Heart right ventricle (tissue), 16 donors: ENCODE measurements around the gene DLG5. TPM values are rescaled to one million over a fixed set of nuclear protein-coding genes. Genes with fewer than 3 reads are reported as not detected.

Experiments
- ATAC-seq, 8 donors: fragments of 200-7000 bp; cut with Tn5 transposase; one replicate each; pipeline ENCODE4 v1.9.1; 2020; ENCODE audit warnings: mild to moderate bottlenecking in 8 of 8, moderate library complexity in 8 of 8, moderate number of reproducible peaks in 1 of 8
- DNase-seq, 2 donors: peaks; one replicate each; pipeline ENCODE4 v3.0.0-alpha.2; 2020
- H3K27ac ChIP-seq, 10 donors: fragments of 200-600 bp; sonication (generic) in 2 of 10; one replicate each; pipeline versions ENCODE4 v1.5.0 to v1.8.0; 2020 to 2022; ENCODE audit warnings: mild to moderate bottlenecking in 3 of 10
- H3K27me3 ChIP-seq, 7 donors: fragments of 200-600 bp; one replicate each; pipeline ENCODE4 v1.8.0; 2021 to 2022; ENCODE audit warnings: mild to moderate bottlenecking in 2 of 7
- H3K36me3 ChIP-seq, 9 donors: fragments of 200-600 bp; sonication (generic) in 1 of 9; one replicate each; pipeline versions ENCODE4 v1.5.0 to v1.8.0; 2020 to 2022; ENCODE audit warnings: mild to moderate bottlenecking in 2 of 9
- H3K4me1 ChIP-seq, 9 donors: fragments of 200-600 bp; sonication (generic) in 1 of 9; one replicate each; pipeline versions ENCODE4 v1.5.0 to v1.8.0; 2020 to 2022; ENCODE audit warnings: mild to moderate bottlenecking in 4 of 9
- H3K4me3 ChIP-seq, 10 donors: fragments of 200-600 bp; sonication (generic) in 2 of 10; one replicate each; pipeline versions ENCODE4 v1.5.0 to v1.8.0; 2020 to 2022; ENCODE audit warnings: mild to moderate bottlenecking in 7 of 10, moderate library complexity in 2 of 10
- H3K9me3 ChIP-seq, 11 donors: fragments of 200-600 bp in 10 of 11; sonication (generic) in 2 of 11; one replicate each; pipeline versions ENCODE4 v1.5.0 to v1.8.0; 2013 to 2022; ENCODE audit warnings: mild to moderate bottlenecking in 2 of 11, control low read depth in 1 of 11, moderate library complexity in 1 of 11
- WGBS, 2 donors: extraction: QIAGEN DNeasy Blood & Tissue Kit; methylation state at CpG; one replicate each; pipeline ENCODE4 v1.1.7; 2013; ENCODE audit warnings: inconsistent platforms in 1 of 2; 5-methylcytosine and 5-hydroxymethylcytosine counted together
- intact Hi-C, 10 donors: fragments of 100-400 bp; cut with DNase I; formaldehyde crosslinking; loops; one replicate each; pipeline versions ENCODE4 v1.11.1 to v1.14.2; 2022
- polyA plus RNA-seq, 2 donors: library from polyadenylated mRNA; stranded (reverse); fragments of 200-250 nt; gene quantifications; one replicate each; pipeline ENCODE4 v1.2.3, GENCODE V29; 2013
- total RNA-seq, 10 donors: library from RNA; stranded (reverse); fragmentation: NEBNext Ultra II Directional in 3 of 10; extraction: Animal tissue kit (Norgen Biotek cat#: 25700) in 3 of 10; gene quantifications; one replicate each; pipeline versions ENCODE4 v1.2.1 to v1.2.4, GENCODE V29; 2021 to 2023
- TF ChIP-seq, protein P1 (sequence below), 9 donors: fragments of 200-600 bp; sonication (generic) in 2 of 9; IDR thresholded peaks; one replicate each; pipeline versions ENCODE4 v1.5.0 to v1.8.0; 2021 to 2022; ENCODE audit warnings: antibody characterized with exemption in 9 of 9, mild to moderate bottlenecking in 5 of 9, moderate library complexity in 1 of 9
- donor health status: Arrhythmogenic right ventricular cardiomyopathy.
- donor health status: ischemic (EF 13 %, LVEDD 7.1; RV severe dilation, severe dysfunction).
- donor health status: healthy with polysubstance abuse.
- donor health status: DM: no; HTN: yes; CAD: no.
- donor health status: DM: no; HTN: no; CAD: no.
- donor health status: ischemic (EF 25% LVEDD 6.9; RV normal size, moderate dysfunction).
- donor health status: ischemic (EF 25% LVEDD 5.7; RV mildly dilated, moderate dysfunction).
- donor health status: healthy.
- donor health status: DM: yes; HTN: yes; CAD: no.
- donor health status: Ischemic cardiomyopathy.
- donor health status: ischemic (EF 35%, LVEDD 5.7; RV mildly dilated, moderate dysfunction).
- donor health status: nonischemic (EF 11% LVEDD 7.7; RV severe dilation, severe dysfunction).
- donor health status: DM: yes; HTN: yes; CAD: no.
- donor health status: PGD.
- donor health status: ischemic (EF 29% LVEDD 5.4; RV normal size, mild dysfunction).
- donor health status: nonischemic (EF 23%, LVEDD 6.1; RV moderate dilation, normal function).

The DLG5 gene
- total and polyA plus RNA-seq, 12 donors: 5.0 to 14.1 (median 10.8) TPM

DNA sequence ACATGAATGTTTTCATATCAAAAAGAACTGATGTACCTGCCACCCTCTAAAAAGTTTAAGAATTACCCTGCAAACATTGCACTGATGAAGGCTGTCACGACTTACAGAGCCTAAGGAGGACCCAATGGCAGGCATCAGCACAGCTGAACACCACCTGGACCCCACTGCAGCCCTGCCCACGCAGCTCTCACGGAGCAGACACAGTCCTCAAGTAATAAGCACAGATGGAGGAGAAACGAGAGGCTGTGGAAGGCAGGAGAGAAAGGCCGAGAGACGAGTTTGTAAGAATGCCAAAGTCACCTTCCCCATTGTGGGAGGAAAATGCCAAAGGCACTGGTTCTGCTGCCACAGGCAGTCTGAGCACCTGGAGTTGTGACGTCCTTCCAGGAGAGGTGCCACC, 135.0 kb downstream of the DLG5 start:
- TF ChIP-seq, protein P1, sequence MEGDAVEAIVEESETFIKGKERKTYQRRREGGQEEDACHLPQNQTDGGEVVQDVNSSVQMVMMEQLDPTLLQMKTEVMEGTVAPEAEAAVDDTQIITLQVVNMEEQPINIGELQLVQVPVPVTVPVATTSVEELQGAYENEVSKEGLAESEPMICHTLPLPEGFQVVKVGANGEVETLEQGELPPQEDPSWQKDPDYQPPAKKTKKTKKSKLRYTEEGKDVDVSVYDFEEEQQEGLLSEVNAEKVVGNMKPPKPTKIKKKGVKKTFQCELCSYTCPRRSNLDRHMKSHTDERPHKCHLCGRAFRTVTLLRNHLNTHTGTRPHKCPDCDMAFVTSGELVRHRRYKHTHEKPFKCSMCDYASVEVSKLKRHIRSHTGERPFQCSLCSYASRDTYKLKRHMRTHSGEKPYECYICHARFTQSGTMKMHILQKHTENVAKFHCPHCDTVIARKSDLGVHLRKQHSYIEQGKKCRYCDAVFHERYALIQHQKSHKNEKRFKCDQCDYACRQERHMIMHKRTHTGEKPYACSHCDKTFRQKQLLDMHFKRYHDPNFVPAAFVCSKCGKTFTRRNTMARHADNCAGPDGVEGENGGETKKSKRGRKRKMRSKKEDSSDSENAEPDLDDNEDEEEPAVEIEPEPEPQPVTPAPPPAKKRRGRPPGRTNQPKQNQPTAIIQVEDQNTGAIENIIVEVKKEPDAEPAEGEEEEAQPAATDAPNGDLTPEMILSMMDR (IDR thresholded peaks at IDR 0.05): no peak
- peaks cover 0 to 81% (median 19%) of the 10 kb centered on the region in 9 donors for H3K36me3 ChIP-seq
- no peak overlapping the region for H3K4me3 ChIP-seq
- WGBS, 2 donors: 76 to 89% methylated on average over 7 of the region's 7 CpGs
- intact Hi-C loops: no loop called here
- H3K27ac ChIP-seq: no peak overlapping the region
- no peak for ATAC-seq
- DNase-seq: no peak
- H3K9me3 ChIP-seq: peaks cover 0 to 3% (median 0%) of the 10 kb centered on the region in 11 donors
- no peaks in the 10 kb centered on the region for H3K27me3 ChIP-seq
- no peaks in the 10 kb centered on the region for H3K4me1 ChIP-seq

DNA sequence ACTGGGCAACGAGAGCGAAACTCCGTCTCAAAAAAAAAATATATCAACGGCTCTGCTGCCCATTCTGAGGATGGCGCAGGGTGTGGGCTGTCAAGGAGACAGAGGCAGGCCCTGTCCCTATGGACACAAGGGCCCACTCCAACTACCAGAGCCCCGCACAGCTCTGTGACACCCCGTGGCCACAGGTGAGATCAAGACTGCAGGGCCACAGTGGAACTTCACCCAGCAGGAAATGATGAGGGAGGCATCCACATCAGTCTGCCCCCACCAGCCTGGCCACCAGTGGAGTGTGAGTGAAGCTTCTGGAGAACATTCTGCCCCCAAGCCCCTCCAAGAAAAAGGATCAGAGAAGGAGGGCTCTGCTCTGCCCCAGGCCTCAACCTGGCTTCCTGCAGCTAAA, 136.7 kb downstream of the DLG5 start:
- Histone ChIP-seq H3K4me3 (no peak overlapping the region), H3K9me3 (peaks cover 0 to 11% (median 0%) of the 10 kb centered on the region in 11 donors), H3K36me3 (peaks cover 0 to 71% (median 5%) of the 10 kb centered on the region in 9 donors), H3K4me1 (no peaks in the 10 kb centered on the region), H3K27ac (no peak overlapping the region), H3K27me3 (no peaks in the 10 kb centered on the region)
- 95 to 96% methylated on average over 7 of the region's 7 CpGs for WGBS, 2 donors
- TF ChIP-seq, protein P1 (IDR thresholded peaks at IDR 0.05): no peak
- DNase-seq: no peak
- ATAC-seq: no peak
- intact Hi-C loops: no loop called here

DNA sequence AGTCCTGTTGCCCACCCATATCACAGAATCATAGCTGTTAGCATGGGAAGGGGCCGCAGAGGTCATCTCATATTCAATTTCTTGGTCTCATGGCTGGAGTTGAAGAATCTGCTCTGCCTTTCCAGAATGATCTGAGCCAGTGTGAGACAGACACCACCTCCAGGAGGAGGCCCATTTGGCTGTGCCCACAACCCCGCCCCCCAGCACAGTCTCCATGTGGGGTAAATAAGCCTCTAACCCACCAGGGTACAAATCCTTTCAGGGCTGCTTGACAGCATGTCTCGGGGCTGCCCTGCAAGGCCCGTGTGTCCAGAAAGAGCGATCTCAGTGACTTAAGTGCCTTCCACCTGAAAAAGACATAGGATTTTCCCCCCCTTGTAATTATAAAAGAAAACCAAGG, 137.5 kb downstream of the DLG5 start:
- TF ChIP-seq, protein P1 (IDR thresholded peaks at IDR 0.05): no peak
- no peak for DNase-seq
- H3K36me3 ChIP-seq: peaks cover 0 to 63% (median 5%) of the 10 kb centered on the region in 9 donors
- intact Hi-C loops: no loop called here
- no peaks in the 10 kb centered on the region for H3K4me1 ChIP-seq
- H3K27ac ChIP-seq: no peak overlapping the region
- H3K27me3 ChIP-seq: no peaks in the 10 kb centered on the region
- H3K4me3 ChIP-seq: no peak overlapping the region
- 96 to 97% methylated on average over 5 of the region's 5 CpGs for WGBS, 2 donors
- H3K9me3 ChIP-seq: peaks cover 0 to 11% (median 0%) of the 10 kb centered on the region in 11 donors
- no peak for ATAC-seq

DNA sequence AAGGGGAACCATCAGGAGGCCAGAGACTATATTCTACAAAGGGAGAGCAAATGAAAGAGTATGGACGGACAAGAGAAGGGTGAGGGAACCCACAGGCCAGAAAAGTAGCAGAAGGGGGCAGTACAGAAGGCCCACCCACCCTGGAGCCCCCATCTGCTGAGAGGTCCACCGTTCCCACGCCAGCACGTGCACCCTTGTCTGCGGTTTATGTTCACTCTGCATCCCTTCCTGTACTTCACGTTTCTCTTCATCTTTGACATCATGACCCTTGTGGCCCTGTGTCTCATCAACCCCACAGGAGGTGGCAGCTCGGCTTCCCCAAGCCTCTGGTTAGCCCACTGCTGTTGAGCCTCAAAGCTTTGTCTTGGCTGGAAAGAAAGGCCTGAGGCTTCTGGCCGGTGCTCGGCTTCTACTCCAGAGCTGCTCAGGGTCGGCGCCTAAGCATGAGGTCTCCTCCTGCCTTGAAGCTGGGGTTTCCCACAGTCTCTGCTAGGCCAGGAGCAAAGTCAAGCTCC, 138.0 kb downstream of the DLG5 start:
- intact Hi-C loops: no loop called here
- DNase-seq (no peak), ATAC-seq (no peak)
- H3K4me3 ChIP-seq: no peak overlapping the region
- TF ChIP-seq, protein P1 (IDR thresholded peaks at IDR 0.05): no peak
- WGBS, 2 donors: 93 to 94% methylated on average over 11 of the region's 11 CpGs
- H3K9me3 ChIP-seq: peaks cover 0 to 11% (median 0%) of the 10 kb centered on the region in 11 donors
- H3K4me1 ChIP-seq: no peaks in the 10 kb centered on the region
- no peaks in the 10 kb centered on the region for H3K27me3 ChIP-seq
- H3K27ac ChIP-seq: no peak overlapping the region
- peaks cover 0 to 61% (median 2%) of the 10 kb centered on the region in 9 donors for H3K36me3 ChIP-seq
